GM23338 (cell line): Measurements from ENCODE around the gene GPR156.

Experiments used
- EZH2phosphoT487 ChIP-seq: fragments of 200-600 bp; sonication (generic); IDR thresholded peaks from one replicate; pipeline ENCODE4 v1.8.1; 2018; ENCODE audit warnings: antibody characterized with exemption; ENCODE audit not compliant: unreplicated experiment
- TF ChIP-seq, protein P1 (sequence below): IDR thresholded peaks from one replicate; pipeline ENCODE4 v1.6.1; 2018; ENCODE audit warnings: antibody characterized with exemption; ENCODE audit not compliant: unreplicated experiment

DNA sequence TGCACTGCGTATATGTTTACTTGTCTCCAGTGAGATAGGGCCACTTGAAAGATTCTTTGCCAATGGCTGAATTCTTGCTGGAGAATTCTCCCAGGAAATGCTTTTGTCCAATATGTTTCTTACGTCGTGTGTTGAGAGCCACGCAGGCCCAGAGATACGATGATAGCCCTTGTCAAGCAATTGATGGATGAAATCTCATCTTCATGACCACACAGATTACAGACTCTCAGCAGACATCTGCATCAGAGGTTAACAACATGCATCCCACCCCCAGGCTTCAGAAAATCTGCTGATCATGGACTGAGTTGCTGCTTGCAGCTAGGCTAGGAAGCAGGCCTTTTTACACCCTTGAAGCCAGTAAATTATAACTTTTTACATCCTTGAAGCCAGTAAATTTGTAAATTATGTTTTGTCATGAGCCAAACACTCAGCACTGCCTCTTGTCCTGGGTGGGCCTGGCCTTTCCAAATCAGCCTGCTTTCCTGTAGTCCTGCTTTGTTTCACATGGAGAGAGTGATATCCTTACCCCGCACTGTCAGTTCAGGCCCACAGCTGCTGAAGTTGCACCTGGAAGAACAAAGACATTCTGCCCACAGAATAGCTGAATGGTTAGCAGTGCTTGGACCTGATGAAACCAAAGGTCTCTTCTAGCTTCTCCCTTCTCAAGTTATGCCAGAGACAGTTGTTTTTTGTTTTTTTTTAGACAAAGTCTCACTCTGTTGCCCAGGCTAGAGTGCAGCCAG lies 84.4 kb downstream of the GPR156 start:
- TF ChIP-seq EZH2phosphoT487 = no peak
- TF ChIP-seq, protein P1, sequence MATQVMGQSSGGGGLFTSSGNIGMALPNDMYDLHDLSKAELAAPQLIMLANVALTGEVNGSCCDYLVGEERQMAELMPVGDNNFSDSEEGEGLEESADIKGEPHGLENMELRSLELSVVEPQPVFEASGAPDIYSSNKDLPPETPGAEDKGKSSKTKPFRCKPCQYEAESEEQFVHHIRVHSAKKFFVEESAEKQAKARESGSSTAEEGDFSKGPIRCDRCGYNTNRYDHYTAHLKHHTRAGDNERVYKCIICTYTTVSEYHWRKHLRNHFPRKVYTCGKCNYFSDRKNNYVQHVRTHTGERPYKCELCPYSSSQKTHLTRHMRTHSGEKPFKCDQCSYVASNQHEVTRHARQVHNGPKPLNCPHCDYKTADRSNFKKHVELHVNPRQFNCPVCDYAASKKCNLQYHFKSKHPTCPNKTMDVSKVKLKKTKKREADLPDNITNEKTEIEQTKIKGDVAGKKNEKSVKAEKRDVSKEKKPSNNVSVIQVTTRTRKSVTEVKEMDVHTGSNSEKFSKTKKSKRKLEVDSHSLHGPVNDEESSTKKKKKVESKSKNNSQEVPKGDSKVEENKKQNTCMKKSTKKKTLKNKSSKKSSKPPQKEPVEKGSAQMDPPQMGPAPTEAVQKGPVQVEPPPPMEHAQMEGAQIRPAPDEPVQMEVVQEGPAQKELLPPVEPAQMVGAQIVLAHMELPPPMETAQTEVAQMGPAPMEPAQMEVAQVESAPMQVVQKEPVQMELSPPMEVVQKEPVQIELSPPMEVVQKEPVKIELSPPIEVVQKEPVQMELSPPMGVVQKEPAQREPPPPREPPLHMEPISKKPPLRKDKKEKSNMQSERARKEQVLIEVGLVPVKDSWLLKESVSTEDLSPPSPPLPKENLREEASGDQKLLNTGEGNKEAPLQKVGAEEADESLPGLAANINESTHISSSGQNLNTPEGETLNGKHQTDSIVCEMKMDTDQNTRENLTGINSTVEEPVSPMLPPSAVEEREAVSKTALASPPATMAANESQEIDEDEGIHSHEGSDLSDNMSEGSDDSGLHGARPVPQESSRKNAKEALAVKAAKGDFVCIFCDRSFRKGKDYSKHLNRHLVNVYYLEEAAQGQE = no peak
